Stimulated activated CD4-positive, alpha-beta T cell treated with anti-CD3 and anti-CD28 coated beads, Interleukin-12 subunit alpha, Interleukin-12 subunit beta, amount 100 ng/mL, for 24 hours (primary cell): Measurements from ENCODE around the gene TMC5.

ENCODE experiments used
- DNase-seq, 2 experiments: peaks; one replicate each; pipeline ENCODE4 v3.0.0-alpha.2; 2020; ENCODE audit warnings: low read depth in 2 of 2

The TMC5 gene

GRCh38 chr16:19460397-19460796 lies 42.7 kb downstream of the TMC5 start:
- no peak for DNase-seq

- DNase-seq = no peak
These were observed 46.0 kb downstream of the TMC5 start for GRCh38 chr16:19463468-19464315.

DNA sequence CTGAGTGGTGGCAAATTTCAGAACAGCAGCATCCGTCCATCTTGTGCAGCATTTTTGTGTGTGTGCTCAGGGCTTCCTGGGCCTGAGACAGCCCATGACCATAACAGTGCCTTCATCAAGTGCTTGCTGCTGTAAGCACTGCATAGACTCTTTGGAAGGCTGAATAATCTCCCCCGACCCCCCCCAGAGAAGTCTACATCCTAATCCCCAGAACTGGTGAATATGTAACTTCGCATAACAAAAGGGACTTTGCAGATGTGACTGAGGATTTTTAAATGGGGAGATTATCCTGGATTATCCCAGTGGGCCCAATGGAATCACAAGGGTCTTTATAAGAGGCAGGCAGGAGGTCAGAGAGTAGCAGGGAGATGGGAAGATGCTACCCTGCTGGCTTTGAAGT lies 50.6 kb downstream of the TMC5 start:
- no peak for DNase-seq

- no peak for DNase-seq
These were observed 54.8 kb downstream of the TMC5 start for GRCh38 chr16:19472482-19472881.

DNA sequence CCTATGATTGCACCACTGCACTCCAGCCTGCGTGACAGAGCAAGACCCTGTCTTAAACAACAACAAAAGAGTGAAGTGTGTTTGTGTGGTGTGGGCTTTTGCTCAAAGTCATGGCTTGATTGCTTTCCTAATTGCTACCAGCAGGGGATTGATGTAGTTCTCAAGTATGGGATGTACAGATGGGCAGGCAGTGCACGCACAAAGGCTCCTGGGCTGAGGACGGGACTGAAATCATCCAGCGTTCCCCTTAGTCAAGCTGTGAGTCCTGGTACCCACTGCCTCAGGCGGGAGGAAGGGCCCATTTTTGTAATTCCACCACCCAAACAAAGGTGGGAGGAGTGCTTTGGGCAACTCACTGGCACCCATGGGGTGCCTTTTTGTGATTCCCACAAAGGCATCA lies 56.9 kb downstream of the TMC5 start:
- DNase-seq = no peak

- DNase-seq = no peak
These were observed 60.8 kb downstream of the TMC5 start for GRCh38 chr16:19478505-19478904.

DNA sequence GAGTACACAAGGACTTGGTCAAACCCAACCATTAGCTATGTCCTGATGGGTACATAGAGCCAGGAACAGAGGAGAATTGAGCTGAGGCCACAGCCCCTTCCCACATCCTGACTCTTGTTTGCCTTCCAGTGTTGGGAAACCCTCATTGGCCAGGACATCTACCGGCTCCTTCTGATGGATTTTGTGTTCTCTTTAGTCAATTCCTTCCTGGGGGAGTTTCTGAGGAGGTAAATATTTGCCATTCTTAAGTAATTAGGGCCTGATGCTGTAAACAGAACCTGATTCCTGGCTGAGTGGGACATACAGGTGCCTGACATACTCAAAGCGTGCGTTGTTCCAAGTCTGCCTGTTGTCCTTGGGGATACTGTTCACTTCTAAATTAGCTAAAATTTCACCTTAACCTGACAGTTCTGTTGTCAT lies 61.6 kb downstream of the TMC5 start:
- DNase-seq = no peak

DNA sequence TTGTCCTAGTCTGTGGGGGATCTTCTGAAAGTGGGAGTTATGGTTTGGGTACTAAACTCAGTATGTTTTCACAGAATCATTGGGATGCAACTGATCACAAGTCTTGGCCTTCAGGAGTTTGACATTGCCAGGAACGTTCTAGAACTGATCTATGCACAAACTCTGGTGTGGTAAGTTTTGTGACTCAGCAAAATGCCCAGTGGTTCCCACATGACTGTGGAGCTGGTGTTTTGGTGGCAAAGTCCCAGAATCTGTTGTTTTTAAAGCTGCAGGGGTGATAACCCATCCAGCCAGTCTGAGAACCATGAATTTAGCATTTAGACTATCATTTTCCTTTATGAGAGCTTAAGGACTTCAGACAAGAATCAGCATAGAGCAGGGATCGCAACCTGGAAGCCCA lies 63.6 kb downstream of the TMC5 start:
- DNase-seq = no peak

GRCh38 chr16:19481769-19482168 lies 64.1 kb downstream of the TMC5 start:
- no peak for DNase-seq

- DNase-seq = no peak
These were observed 64.6 kb downstream of the TMC5 start for GRCh38 chr16:19482291-19482690.

DNA sequence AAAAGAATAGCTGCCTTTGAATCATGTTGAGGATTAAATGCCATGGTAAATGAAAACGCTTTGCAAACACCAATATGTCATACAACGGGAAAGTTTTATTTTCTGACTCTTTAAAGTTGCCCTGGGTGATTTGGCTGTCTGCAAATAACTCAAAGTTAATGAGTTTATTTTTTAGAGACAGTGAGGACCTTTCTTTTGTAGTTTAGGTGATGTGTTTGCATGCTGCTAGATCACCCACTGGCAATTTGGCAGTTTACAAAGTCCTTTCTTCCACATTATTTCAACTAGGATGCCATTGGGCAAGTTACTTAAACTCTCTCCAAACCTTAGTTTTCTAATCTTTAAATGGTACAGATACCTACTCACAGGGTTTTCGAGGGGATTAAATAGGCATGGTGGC lies 66.4 kb downstream of the TMC5 start:
- no peak for DNase-seq

DNA sequence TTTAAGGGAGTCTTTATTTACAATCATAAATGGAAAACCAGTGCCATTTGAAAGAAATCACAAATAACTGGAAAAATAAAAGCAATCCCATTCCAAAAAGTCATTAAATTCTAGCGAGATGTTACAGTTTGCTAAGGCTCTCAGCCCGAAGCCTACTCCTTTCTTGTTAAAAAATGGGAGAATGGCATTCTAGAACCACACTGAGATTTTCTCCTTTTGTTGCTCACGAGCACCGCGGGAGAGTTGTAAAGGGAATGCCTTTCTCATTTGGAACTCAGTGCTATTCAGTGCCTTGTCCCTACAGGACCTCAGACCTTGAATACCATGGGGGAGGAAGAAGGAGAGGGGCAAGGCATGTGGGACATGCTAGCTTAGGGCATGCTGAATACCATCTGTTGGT lies 67.9 kb downstream of the TMC5 start:
- no peak for DNase-seq

DNA sequence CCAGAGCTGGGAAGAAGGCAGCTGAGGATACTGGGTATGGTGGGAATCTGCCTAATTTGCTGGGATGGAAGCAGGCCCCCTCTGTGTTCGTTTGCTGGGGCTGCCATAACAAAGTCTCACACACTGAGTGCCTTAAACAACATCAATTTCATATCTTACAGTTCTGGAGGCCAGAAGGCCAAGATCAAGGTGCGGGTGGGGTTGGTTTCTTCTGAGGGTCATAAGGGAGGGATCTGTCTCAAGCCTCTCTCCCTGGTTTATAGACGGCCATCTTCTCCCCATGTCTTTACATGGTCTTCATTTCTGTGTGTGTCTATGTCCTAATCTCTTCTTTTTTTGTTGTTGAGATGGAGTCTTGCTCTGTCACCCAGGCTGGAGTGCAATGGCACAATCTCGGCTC lies 68.4 kb downstream of the TMC5 start:
- no peak for DNase-seq

DNA sequence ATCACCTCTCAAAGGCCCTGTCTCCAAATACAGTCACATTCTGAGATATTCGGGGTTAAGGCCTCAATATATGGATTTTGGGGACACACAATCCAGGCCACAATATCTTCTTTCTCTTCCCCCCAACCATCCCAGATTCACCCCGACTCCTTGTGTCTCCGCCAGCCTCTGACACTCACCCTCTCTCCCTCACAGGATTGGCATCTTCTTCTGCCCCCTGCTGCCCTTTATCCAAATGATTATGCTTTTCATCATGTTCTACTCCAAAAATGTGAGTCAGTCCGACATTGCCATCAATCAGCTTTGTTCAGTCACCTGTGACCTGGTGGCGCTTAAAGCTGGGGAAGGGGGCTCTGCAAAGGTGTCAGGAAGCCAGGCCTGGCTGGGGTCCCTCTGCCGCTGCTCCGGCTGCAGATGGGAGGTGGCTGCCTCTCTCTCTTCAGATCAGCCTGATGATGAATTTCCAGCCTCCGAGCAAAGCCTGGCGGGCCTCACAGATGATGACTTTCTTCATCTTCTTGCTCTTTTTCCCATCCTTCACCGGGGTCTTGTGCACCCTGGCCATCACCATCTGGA lies 69.2 kb downstream of the TMC5 start:
- DNase-seq = no peak

- DNase-seq = no peak
These were observed 70.5 kb downstream of the TMC5 start for GRCh38 chr16:19488213-19488640.

GRCh38 chr16:19490619-19491018 lies 72.9 kb downstream of the TMC5 start:
- DNase-seq = no peak

- no peak for DNase-seq
These were observed 79.5 kb downstream of the TMC5 start for GRCh38 chr16:19497176-19497575.

DNA sequence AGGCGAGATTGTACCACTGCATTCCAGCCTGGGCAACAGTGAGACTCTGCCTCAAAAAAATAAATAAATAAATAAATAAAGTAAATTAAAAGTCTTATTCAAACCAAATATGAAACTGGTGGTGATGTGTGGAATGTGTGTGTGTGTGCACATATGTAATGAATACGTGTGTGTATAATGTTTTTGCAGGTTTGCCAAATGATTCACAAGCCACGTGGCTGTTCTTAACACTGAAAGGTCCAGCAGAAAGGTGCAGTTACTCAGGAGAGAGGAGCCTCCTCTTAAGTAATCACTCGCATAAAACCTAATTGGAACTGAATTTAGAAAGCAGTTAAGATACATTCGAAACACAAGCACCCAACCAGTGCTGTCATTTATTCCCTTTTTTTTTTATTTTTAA lies 81.3 kb downstream of the TMC5 start:
- DNase-seq = no peak

DNA sequence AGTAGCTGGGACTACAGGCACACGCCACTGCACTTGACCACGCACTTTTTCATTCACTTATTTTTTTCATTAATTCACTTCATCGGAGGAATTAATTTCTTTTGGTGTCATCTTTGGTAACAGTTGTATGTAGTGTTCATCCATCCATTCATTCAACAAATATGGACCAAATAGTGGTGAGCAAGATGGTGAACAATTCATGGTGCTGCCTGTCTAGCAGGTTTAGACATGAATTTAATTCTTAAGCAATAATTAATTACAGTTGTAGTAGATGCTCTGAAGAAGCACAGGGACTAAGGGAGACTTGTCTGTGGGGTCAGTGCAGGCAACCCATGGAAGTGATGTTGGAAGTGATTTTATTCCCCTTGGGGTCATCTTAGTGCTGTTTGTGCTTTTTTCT lies 81.8 kb downstream of the TMC5 start:
- no peak for DNase-seq

GRCh38 chr16:19502395-19503131 lies 84.9 kb downstream of the TMC5 start:
- peak; percentile 24 to 59 for DNase-seq

DNA sequence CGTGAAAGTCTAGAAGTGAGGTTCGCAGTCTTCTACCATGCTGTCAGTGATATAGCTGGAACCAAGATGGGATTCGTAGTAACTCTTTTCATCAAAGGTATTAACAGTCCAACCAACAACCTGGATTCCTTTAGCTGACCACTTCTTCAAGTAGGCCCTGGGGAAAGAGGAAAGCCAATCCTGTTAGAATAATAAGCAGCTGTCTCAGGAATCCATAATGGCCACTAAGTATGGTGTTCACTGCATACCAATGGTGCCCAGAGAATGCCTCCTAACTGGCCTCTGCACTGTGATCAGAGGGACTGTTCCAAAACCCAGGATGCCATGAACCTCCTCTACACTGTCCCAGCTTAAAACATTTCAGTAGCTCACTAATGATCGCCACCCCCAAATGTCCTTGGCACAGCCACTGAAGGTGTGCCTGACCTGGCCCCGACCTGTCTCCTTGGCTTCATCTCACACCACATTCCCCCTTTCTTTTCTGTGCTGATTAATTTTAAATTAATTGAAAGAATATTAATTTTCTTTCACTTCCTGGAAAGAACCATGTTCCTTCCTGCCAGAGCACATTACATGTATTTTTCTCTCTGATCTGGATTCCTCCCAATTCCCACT lies 85.9 kb downstream of the TMC5 start:
- DNase-seq = no peak

GRCh38 chr16:19505600-19506303 lies 88.1 kb downstream of the TMC5 start:
- DNase-seq = no peak
